Peyer's patch (tissue), 4 donors: ENCODE data around the gene ZNF830. TPM values are rescaled to one million over a fixed set of nuclear protein-coding genes. Genes with fewer than 3 reads are reported as not detected.

Experiments
- DNase-seq, 3 donors: peaks; one replicate each; pipeline ENCODE4 v3.0.0-alpha.2; 2017 to 2019
- H3K27ac ChIP-seq, 4 donors: fragments of 200-600 bp; sonication (generic); one replicate each; pipeline ENCODE4 v1.5.1; 2016 to 2019
- H3K27me3 ChIP-seq, 2 donors: fragments of 200-600 bp; sonication (generic); one replicate each; pipeline ENCODE4 v1.5.1; 2019
- H3K36me3 ChIP-seq, 3 donors: fragments of 200-600 bp; sonication (generic); one replicate each; pipeline ENCODE4 v1.5.1; 2016 to 2019
- H3K4me1 ChIP-seq, 4 donors: fragments of 200-600 bp; sonication (generic); one replicate each; pipeline ENCODE4 v1.5.1; 2016 to 2019
- H3K4me3 ChIP-seq, 4 donors: fragments of 200-600 bp; sonication (generic); 1 replicate in 3 of 4; 2 replicates in 1 of 4; pipeline ENCODE4 v1.5.1; 2016 to 2019; ENCODE audit warnings: mild to moderate bottlenecking in 1 of 4
- H3K9me3 ChIP-seq, 4 donors: fragments of 200-600 bp; sonication (generic); one replicate each; pipeline ENCODE4 v1.5.1; 2016 to 2019; ENCODE audit warnings: mild to moderate bottlenecking in 1 of 4
- POLR2A ChIP-seq, 2 donors: fragments of 450-650 bp; IDR thresholded peaks; one replicate each; pipeline ENCODE4 v1.5.1; 2017; ENCODE audit warnings: antibody characterized with exemption in 2 of 2, mild to moderate bottlenecking in 2 of 2, moderate library complexity in 2 of 2
- total RNA-seq, 4 donors: library from RNA; depleted of rRNA; stranded (reverse); fragments of >200 nt; gene quantifications; one replicate each; pipeline ENCODE4 v1.1.0, GENCODE V29; 2016
- TF ChIP-seq, protein P1 (sequence below), 6 experiments: fragments of 450-650 bp in 4 of 6; fragments of 200-600 bp in 2 of 6; sonication (generic) in 1 of 6; IDR thresholded peaks; one replicate each; pipeline ENCODE4 v1.5.1; 2017 to 2019; ENCODE audit warnings: antibody characterized with exemption in 6 of 6, mild to moderate bottlenecking in 3 of 6, moderate library complexity in 1 of 6

ZNF830 gene
- total RNA-seq, 4 donors from 2014 or later, result 9.4 to 19.8 (median 11.3) TPM

- Histone ChIP-seq H3K27me3 (no peaks in the 10 kb centered on the region), H3K36me3 (peaks cover 0 to 26% (median 0%) of the 10 kb centered on the region in 3 donors), H3K9me3 (no peaks in the 10 kb centered on the region), H3K4me3 (no peak overlapping the region), H3K4me1 (peaks cover 0 to 16% (median 0%) of the 10 kb centered on the region in 4 donors), H3K27ac (no peak overlapping the region)
- no peak for DNase-seq
- TF ChIP-seq, protein P1, sequence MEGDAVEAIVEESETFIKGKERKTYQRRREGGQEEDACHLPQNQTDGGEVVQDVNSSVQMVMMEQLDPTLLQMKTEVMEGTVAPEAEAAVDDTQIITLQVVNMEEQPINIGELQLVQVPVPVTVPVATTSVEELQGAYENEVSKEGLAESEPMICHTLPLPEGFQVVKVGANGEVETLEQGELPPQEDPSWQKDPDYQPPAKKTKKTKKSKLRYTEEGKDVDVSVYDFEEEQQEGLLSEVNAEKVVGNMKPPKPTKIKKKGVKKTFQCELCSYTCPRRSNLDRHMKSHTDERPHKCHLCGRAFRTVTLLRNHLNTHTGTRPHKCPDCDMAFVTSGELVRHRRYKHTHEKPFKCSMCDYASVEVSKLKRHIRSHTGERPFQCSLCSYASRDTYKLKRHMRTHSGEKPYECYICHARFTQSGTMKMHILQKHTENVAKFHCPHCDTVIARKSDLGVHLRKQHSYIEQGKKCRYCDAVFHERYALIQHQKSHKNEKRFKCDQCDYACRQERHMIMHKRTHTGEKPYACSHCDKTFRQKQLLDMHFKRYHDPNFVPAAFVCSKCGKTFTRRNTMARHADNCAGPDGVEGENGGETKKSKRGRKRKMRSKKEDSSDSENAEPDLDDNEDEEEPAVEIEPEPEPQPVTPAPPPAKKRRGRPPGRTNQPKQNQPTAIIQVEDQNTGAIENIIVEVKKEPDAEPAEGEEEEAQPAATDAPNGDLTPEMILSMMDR (IDR thresholded peaks at IDR 0.05), result no peak
- no peak for TF ChIP-seq POLR2A (IDR thresholded peaks at IDR 0.05)
Measured at GRCh38 chr17:34987232-34987631, 25.9 kb downstream of the ZNF830 start.

DNA sequence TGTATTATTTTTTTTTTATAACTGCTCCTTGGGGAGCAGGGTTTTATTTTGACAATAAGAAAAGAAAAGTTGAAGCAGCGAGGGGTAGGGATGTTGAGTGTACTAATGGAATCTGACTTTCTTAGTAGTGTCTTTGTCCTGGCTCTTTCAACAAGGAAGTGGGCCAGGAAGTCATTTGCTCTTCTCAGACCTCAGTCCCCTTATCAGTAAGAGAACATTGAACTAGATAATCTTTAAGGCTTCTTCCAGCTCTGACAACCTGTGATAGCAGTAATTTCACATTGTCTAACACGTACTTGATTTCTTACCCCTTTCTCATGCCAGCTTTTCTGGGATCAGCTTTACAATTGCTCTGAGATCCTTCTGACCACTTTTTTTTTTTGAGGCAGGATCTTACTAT, 27.3 kb downstream of the ZNF830 start:
- no peaks in the 10 kb centered on the region for H3K27me3 ChIP-seq
- H3K4me1 ChIP-seq, result peaks cover 0 to 13% (median 0%) of the 10 kb centered on the region in 4 donors
- H3K4me3 ChIP-seq, result no peak overlapping the region
- peaks cover 0 to 39% (median 0%) of the 10 kb centered on the region in 3 donors for H3K36me3 ChIP-seq
- no peak for TF ChIP-seq POLR2A (IDR thresholded peaks at IDR 0.05)
- TF ChIP-seq, protein P1 (IDR thresholded peaks at IDR 0.05), result no peak
- H3K27ac ChIP-seq, result no peak overlapping the region
- no peaks in the 10 kb centered on the region for H3K9me3 ChIP-seq
- DNase-seq, result no peak

DNA sequence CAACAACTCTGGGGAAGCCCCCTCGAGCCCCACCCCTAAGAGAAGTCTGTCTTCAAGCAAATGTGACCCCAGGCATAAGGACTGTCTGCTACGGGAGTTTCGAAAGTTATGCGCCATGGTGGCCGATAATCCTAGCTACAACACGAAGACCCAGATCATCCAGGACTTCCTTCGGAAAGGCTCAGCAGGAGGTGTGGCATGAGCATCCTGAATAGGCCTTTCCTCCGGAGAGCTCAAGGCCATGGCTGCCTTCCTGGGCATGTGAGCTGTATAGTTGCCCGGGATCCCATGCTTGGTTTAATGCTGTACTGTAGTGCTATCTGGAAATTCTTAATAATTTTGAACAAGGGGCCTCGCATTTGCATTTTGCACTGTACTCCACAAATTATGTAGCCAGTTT, 28.1 kb downstream of the ZNF830 start:
- H3K36me3 ChIP-seq, result peaks cover 0 to 47% (median 0%) of the 10 kb centered on the region in 3 donors
- no peaks in the 10 kb centered on the region for H3K9me3 ChIP-seq
- no peak overlapping the region for H3K27ac ChIP-seq
- TF ChIP-seq, protein P1 (IDR thresholded peaks at IDR 0.05), result no peak
- no peak for TF ChIP-seq POLR2A (IDR thresholded peaks at IDR 0.05)
- H3K4me3 ChIP-seq, result no peak overlapping the region
- H3K27me3 ChIP-seq, result no peaks in the 10 kb centered on the region
- DNase-seq, result no peak
- peaks cover 0 to 13% (median 0%) of the 10 kb centered on the region in 4 donors for H3K4me1 ChIP-seq

DNA sequence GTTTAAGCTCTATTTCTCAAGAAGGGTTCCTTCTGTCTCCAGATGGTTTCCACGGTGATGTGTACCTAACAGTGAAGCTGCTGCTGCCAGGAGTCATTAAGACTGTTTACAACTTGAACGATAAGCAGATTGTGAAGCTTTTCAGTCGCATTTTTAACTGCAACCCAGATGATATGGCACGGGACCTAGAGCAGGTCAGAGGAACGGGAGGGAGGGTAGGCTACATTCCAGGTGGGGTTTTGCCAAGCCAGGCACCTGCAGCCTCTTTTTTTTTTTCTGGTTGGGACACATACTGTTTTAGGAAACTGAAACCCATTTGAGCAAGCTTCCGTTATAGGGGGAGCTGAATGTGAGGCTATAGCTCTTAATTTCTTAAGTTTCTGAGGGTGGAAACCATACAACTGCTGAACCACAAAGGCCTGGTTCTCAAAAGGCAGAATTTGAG, 29.6 kb downstream of the ZNF830 start:
- TF ChIP-seq, protein P1 (IDR thresholded peaks at IDR 0.05), result no peak
- TF ChIP-seq POLR2A (IDR thresholded peaks at IDR 0.05), result no peak
- DNase-seq, result no peak
- Histone ChIP-seq H3K9me3 (no peaks in the 10 kb centered on the region), H3K27me3 (no peaks in the 10 kb centered on the region), H3K4me3 (no peak overlapping the region), H3K4me1 (peaks cover 0 to 13% (median 0%) of the 10 kb centered on the region in 4 donors), H3K27ac (peak overlapping the region in 1 of 4 donors; percentile 39), H3K36me3 (peaks cover 0 to 58% (median 0%) of the 10 kb centered on the region in 3 donors)

GRCh38 chr17:34991606-34992005, 30.3 kb downstream of the ZNF830 start:
- Histone ChIP-seq H3K4me1 (peaks cover 0 to 13% (median 0%) of the 10 kb centered on the region in 4 donors), H3K36me3 (peaks cover 0 to 63% (median 0%) of the 10 kb centered on the region in 3 donors), H3K27me3 (no peaks in the 10 kb centered on the region), H3K9me3 (no peaks in the 10 kb centered on the region), H3K4me3 (no peak overlapping the region), H3K27ac (peak overlapping the region in 1 of 4 donors; percentile 39)
- TF ChIP-seq, protein P1 (IDR thresholded peaks at IDR 0.05), result no peak
- TF ChIP-seq POLR2A (IDR thresholded peaks at IDR 0.05), result no peak
- DNase-seq, result no peak
